Mucosa of gallbladder (tissue), 1 donor: ENCODE results near the gene ASIC3. TPM values are rescaled to one million over a fixed set of nuclear protein-coding genes. Genes with fewer than 3 reads are reported as not detected.
A peak's percentile ranks its signal among the peaks of the same experiment; 100 is the strongest.

Experiments
- DNase-seq: peaks from one replicate; pipeline ENCODE4 v3.0.0-alpha.2; 2020; ENCODE audit warnings: low spot score
- total RNA-seq: library from RNA; stranded (reverse); gene quantifications from one replicate; pipeline ENCODE4 v1.2.1, GENCODE V29; 2021
- donor health status: DM: no; HTN: no; CAD: no.

ASIC3 gene
- total RNA-seq, 1 donor from 2014 or later, result 4.4 TPM

DNA sequence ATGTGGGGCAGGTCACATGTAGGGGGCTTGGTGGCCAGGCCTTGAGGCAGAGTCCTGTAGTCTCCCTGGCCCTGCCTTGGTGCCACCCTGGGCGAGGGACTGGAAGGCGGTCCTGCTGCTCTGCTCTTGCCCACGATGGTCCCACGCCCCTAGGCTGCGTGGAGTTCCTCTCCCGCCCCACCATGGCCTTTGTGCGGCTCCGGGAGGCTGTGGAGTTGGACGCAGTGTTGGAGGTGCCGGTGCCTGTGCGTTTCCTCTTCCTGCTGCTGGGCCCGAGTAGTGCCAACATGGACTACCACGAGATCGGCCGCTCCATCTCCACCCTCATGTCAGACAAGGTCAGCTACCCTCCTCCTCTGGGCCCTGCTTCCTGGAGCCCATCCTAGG is 22.2 kb downstream of the ASIC3 start:
- DNase-seq, result no peak

DNA sequence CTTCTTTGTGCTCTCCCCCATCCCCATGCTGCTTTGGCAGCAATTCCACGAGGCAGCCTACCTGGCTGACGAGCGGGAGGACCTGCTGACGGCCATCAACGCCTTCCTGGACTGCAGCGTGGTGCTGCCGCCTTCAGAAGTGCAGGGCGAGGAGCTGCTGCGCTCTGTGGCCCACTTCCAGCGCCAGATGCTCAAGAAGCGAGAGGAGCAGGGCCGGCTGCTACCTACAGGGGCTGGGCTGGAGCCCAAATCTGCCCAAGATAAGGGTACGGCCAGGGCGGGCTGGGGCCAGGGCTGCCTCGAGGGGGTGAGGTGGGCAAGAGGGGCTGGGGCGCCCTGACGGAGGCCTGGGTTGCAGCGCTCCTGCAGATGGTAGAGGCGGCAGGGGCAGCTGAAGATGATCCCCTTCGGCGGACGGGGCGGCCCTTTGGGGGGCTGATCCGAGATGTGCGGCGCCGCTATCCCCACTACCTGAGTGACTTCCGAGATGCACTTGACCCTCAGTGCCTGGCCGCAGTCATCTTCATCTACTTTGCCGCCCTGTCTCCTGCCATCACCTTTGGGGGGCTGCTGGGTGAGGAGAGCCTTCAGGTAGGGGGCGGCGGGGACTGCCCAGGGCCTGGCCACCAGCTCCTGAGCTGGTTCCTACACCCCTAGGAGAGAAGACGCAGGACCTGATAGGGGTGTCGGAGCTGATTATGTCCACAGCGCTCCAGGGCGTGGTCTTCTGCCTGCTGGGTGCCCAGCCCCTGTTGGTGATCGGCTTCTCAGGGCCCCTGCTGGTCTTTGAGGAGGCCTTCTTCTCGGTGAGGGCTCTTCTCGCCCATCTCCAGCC is 22.9 kb downstream of the ASIC3 start:
- DNase-seq, result no peak

DNA sequence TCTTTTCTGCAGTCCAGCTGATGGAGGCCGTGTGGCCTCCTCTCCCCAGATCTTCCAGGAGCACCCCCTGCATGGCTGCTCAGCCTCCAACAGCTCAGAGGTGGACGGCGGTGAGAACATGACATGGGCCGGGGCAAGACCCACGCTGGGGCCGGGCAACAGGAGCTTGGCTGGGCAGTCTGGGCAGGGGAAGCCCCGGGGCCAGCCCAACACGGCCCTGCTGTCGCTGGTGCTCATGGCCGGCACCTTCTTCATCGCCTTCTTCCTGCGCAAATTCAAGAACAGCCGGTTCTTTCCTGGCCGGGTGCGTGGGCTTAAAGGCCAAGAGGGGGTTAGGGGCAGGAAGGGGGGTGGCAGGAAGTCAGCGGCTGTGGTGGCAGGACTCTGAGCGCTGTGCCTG is 25.7 kb downstream of the ASIC3 start:
- no peak for DNase-seq

DNA sequence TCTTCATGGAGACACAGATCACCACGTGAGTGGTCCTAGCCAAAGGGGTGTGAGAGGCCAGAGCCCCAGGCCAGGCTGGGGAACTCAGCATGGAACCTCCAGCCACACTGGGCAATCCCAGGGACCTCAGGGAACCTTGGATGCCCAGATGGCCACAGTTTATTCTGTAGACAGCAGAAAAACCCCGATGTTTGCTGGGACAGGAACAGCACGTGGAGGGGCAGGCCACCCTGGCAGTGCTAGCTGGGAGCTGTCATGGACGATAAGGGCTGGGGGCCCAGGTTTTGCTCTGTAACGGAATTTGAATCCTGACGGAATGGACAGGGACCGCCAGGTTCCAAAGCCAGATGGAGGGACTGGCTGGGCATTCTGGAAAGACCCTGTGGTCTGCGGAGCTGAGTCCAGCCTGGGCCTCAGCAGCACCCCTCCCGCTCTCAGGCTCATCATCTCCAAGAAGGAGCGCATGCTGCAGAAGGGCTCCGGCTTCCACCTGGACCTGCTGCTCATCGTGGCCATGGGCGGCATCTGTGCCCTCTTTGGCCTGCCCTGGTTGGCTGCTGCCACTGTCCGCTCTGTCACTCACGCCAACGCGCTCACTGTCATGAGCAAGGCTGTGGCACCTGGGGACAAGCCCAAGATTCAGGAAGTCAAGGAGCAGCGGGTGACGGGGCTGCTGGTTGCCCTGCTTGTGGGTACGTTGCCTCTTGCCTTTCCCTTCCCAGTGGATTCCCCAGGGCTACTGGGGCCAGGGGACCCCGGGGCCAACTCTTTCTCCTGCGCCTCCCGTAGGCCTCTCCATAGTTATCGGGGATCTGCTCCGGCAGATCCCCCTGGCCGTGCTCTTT is 26.7 kb downstream of the ASIC3 start:
- DNase-seq, result no peak

DNA sequence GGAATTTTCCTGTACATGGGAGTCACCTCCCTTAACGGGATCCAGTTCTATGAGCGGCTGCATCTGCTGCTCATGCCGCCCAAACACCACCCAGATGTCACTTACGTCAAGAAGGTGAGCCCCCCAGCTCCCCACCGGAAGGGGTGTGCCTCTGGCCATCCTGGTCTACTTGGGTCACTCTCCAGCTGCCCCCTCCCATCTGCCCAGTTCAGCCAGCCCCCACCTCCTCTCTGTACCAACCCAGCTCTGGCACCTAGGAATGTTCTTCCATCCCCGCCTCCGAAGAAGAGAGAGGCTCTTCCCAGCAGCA is 27.3 kb downstream of the ASIC3 start:
- DNase-seq, result no peak

DNA sequence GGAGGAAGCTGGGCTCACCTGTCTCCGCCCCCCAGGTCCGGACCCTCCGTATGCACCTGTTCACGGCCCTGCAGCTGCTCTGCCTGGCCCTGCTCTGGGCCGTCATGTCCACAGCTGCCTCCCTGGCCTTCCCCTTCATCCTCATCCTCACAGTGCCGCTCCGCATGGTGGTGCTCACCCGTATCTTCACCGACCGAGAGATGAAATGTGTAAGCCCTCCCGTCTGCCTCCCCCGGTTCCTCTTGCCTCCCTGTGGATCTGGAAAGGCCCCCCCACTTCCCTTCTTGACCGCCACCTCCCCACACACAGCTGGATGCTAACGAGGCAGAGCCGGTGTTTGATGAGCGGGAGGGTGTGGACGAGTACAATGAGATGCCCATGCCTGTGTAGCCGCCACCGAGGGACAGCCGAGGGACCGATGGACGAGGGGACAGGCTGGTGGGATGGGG is 27.7 kb downstream of the ASIC3 start:
- DNase-seq, result no peak

DNA sequence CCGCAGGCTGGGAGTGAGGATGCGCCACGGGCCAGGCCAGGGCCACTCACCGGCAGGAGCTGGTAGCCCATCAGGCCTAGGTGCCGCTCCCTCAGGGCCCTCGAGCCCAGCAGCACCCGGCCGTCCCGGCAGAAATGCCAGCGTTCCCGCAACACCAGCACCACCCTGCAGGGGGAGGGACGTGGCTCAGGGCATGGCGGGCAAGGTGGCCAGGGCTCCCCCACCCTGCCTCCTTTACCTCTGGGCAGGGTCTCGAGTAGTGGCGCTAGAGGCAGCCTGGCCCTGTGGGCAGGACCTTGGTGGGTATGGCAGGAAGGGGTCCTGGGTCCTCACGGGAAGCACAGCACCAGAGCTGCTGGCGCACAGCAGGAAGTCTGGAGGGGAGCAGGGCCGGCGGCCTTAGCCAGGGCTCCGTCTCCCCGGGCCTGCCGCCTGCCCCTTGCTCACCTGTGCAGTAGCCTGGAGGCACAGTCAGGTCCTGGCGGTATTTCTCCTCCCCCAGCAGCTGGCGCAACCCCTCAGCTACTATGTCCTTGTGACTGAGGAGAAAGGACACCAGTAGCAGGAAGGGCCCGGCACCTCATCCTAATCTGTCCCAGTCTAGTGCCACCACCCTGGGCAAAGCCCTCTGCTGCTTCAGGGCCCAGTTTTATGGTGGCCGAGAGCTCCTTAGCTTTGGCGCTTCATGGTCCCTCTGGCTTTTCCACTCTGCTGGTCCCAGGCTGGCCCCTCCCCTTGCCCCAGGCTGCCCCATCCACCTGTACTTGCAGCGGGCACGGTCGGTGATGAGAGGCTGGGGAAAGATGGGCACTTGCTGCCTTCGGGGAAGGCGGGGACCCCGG is 28.8 kb downstream of the ASIC3 start:
- no peak for DNase-seq

DNA sequence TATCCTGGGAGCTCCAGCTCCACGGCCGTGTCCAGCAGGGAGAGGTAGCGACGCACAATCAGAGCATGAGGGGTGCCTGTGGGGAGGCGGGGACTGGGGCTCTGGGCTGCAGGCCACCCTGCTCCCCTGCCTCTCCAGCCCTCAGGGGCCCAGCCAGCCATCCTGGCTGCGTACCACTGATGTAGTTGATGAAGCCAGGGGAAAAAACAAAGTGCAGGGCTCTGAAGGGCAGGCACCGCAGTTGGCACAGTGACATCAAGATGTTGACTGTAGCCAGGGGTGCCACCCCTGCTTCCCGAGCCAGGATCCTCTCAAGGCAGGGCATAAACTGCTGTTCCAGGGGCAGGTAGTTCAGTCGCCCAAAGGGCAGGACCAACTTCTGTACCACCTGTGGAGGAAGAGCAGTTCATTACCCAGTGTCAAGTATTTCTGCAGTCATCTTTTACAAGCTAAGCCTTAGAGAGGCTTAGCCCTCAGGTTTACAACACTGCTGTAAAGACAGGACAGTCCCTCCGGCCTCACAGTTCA is 29.4 kb downstream of the ASIC3 start:
- no peak for DNase-seq

DNA sequence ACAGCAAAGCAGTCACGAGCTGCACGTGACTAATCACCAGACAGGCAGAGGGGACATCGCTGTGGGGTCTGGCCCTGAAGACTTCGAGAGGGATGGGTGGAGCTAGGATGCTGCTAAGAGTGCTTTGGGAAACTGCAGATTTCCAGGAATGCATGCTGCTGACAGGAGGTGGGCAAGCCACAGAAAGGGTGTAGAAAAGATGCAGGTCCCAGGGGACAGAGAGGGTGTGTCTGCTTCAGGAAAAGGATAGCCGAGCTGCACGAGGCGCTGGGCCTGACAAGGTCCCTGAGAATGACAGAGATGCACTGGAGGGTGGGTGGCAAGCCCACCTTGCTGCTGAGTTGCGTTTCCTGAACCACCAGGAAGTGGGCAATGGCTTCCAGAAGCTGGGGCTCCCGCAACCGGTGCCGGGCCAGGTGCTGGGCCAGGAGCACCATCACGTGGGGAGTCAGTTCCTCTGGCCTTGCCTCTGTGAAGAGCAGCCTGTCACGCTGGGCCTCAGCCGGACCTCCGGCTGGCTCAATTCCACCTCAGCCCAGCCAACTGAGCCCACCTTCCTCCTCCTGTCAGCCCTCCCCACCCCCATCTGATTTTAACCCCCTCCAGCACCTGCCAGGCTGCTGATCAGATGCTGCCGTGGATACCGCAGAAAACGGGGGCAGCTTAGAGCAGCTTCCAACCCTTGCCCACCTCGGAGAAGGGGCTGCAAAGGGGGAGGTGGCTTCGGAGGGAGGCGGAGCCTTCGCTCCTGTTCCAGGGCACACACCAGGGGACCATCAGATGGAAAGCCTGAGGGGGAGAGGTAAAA is 30.1 kb downstream of the ASIC3 start:
- no peak for DNase-seq

DNA sequence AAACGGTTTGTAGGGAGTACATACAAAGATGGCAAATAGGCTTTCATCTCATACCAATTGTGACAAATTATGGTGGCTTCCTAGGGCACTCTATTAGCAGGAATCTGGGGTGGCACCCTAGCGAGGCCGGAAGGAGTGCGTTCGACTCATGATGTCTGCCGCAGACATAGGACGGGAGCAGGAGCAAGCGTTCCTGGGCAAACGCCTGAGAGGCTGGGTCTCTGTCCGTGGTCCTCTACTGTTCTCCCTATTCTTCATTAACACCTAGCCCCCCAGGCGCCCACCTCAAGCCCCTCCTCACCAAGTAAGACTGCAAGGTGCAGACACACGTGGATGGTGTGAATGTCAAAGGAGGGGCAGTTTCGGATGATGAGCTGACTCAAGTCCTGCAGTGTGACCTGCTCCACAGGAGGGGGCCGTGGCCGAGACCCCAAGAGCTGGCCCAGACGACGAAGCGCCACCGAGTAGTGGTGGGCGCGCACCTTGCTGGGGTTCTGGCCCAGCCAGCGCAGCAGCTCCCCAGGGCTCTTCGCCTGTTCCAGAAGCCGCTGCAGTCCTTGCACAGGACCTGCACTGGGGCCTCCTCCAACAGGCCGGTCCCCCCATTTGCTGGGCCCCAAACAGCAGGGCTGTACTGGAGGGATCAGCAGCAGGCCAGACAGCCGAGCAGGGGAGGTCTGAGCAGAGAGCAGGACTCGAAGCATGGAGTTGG is 31.0 kb downstream of the ASIC3 start:
- DNase-seq, result no peak

DNA sequence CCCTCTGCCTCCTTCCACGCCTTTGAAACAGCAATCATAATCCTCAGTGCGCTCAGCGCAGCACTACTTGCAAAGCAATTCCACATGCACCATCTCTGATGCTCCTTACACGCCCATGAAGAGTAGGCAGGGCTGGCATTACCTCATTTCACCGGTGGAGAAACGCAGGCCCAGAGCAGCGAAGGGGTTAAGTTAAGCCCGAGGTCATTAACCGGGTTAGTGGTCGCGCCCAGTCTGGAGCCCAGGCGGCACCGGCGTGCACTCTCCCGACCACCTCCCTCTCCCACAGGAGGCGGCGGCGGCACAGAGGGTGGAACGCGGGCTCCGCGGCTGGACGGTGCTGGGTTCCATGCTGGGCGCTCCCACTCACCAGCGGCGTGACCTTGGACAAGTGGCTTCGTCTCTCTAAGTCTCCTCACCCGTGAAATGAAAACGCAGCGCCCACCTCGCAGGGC is 31.8 kb downstream of the ASIC3 start:
- no peak for DNase-seq

DNA sequence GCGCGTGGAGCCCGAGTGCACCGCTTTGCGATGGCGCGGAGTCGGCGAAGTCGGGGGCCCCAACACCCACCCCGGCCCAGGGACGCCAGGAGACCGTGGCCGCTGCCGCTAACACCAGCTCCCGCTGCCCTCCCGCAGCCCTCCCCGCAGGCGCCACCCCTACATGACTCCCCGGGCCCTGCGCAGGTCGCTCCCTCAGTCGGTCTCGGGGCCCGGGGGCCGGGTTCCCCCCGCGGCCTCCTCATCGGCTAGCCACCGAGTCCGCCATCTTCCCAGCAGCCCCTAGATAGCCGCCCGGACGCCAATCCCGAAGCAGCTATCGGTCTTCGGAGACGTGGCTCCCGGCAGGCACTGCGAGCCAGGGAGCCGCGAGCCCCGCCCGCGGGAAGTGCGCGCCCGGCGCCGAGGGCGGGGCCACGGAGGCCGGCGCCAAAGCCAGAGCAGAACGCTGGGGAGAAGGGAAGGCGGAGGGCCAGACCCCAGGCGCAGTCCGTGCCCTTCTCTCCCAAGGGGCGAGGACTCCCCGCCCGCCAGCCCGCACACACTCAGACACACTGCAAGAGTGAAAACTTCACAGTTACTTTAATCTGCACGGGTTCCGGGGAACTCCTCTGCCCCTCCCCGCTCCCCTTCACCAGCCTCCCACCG is 32.3 kb downstream of the ASIC3 start, which contains the start of gene FASTK:
FASTK (minus strand) TSS at position 288 of the 648 bp plus-strand sequence; CDS start at position 245, 43 bp downstream.
- DNase-seq, result peak; percentile 91

DNA sequence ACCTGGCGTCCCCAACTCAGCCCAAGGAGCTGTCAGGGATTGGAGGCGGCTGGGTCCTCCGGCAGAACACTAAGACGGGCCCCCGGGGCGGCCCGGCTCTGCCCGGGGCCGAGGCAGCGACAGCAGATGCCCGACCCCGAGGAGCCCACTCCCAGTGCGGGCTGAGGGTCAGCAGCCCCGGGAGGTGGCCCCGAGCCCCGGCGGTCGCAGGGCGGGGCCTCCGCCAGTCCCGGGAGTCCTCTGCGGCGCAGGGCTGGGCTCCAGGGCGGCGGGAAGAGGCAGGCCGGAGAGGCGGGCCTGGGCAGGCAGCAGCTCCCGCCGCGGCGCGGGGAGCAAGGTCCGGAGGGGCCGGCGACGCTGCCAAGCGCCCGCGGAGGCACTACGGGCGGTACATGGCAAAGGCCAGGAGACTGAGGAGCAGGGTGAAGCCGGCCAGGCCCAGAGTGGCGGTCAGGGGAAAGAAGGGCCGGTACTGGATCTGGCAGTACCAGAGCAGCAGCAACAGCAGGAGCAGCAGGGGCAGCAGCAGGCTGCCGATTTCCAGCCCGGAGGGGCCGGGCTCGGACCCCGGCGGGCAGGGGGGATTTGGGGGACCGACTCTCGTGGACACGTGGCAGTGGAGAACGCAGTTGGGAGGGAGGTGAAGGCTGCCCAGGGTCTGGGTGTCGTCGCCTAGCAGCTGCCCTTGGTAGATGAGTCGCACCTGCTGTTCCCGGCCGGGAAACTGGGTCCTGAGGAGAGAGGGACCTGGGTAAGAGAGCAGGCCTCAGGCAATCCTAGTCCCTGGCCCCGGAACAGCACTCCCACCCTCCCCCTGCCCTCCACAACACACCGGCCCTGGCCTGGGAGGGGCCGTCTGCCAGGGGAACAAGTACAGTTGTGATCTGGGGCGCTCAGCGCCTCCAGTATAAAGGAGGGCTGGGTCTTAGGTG is 33.1 kb downstream of the ASIC3 start:
- DNase-seq, result no peak

DNA sequence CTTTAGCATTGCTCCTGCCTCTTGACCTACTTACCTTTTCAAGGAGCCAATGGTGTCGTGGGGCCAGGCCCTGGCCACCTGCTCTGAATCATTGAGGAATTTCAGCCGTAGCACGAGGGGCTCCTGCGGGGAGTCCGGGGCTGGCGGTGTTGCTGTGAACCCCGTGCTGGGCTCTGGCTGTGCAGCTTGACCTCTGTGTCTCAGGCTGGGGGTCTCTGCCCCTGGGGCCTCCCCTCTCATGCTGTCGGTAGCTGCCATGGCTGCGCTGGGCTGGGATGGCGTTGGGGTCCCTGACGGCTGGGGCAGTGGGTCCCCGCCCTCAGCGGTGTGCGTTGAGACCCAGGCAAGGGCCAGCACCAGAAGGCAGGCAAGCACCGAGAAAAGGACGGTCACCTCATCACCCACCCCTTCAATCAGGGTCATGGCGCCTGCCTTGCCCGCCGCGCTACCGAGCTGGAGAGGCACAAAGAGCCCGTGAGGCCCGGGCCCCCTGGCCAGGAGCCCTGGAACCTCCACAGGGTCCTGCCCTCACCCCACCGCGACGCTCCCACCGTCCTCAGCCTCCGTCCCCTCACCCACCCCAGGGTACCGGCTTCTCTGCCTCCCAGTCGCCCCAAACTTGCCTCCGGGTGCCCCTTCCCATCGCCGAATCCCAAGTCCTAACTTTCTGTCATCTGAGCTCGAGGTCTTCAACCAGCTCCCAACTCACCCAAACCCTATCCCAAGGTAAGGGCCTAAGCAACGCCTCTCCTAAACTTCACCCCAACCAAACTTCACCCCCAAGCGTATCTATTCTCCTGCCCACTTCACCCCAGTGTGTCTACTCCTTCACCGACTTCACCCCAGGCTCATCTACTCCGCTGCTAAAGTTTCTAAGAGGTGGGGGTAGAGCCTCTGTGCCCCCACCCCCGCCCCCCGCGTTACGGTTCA is 34.1 kb downstream of the ASIC3 start:
- no peak for DNase-seq

DNA sequence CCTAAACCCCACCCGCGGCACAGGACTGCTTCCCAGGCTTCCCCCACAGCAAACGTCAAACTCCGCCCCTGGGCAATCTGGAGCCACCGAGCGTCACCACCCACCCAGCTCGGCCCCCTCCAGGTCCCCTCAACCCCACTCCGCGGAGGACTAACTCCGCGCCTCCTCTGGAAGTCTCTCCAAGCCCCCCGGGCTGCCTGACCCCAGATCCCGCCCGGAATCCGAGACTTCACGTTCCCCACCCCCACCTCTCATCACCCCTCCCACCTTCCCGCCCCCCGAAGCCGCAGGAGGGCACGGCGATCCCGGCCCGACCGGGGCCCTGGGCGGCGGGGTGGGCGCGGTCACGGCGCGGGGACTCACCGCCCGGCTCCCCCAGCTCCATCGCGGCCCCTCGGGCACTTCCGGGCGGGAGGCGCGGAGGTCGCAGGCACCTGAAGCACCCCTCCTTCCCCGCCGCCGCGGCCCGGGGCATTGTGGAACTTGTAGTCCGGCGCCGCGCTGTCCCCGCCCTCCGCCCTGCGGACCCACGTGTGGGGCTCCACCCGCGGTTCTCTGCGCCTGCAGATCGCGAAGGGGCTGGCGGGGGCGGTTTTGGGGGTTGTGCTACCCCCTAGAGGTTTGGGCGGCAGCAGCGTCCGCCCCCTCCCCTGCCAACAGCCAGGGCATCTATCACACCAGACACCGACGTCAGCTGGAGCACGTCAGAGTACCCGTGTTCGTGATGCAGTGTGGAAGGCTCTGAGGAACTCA is 34.9 kb downstream of the ASIC3 start, which contains the start of gene TMUB1:
TMUB1 (minus strand) TSS at position 423 of the 753 bp plus-strand sequence. CDS start 930 bp downstream, outside the sequence.
- peak; percentile 72 for DNase-seq

DNA sequence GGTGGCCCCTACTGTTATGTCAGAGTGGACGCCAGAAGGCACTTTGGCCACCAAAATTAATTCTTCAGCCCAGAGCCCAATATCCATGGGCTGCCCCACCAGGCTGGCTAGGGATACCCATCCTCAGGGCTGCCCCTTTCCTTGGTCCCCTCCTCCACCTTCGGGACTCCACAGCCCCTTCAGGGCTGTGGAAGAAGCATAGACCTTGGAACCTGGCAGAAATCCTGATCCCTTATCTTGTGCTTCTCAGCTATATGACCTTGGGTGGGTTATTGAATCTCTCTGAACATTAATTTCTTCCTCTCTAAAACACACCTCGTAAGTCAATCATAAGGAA is 35.5 kb downstream of the ASIC3 start:
- DNase-seq, result no peak

DNA sequence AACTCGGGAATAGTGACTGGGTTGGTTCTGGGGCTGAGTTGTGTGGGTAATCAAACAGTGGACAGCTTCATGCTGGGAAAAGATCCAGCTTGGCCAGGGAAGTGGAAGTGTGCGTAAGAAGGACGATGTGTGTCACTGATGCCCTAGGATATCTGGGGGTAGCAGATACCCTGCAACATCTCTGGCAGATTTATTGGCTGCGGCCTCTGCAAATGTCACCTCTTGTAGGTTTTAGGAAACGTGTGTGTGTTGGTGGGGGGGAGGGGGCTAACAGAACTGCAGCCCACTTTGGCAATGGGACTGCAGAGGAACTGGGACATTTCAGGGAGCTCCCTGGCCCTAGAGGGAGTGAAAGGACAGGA is 37.0 kb downstream of the ASIC3 start:
- DNase-seq, result no peak
